ENCODE results near the gene DDX60. TPM values are rescaled to one million over a fixed set of nuclear protein-coding genes. Genes with fewer than 3 reads are reported as not detected.

DDX60 gene
- polyA plus RNA-seq, 1 donor from 2014 or later, result not detected

Other genes starting within 250 kb of the DDX60 start
- gene ANXA10, start 226.2 kb downstream of the DDX60 start, polyA plus RNA-seq, result not detected in 2 replicates
- gene DDX60L, start 161.7 kb upstream of the DDX60 start, polyA plus RNA-seq, result not detected in 2 replicates
- 19.9 and 20.5 TPM in 2 replicates for gene PALLD, start 178.3 kb upstream of the DDX60 start, polyA plus RNA-seq

Data from neural cell (in vitro differentiated cells).